Endothelial cell of umbilical vein (primary cell): ENCODE measurements around the gene HELQ. TPM values are rescaled to one million over a fixed set of nuclear protein-coding genes. Genes with fewer than 3 reads are reported as not detected.
A peak's percentile ranks its signal among the peaks of the same experiment; 100 is the strongest.

ENCODE experiments used
- BruUV-seq: library from RNA; stranded (reverse); fragments of 400-500 nt; replicated peaks from 2 replicates; lab custom pipeline; 2021; lab: Mats Ljungman, UMichigan
- CTCF ChIA-PET: fragments of 300-600, 350-600 bp; sonication (Branson Sonifier 250); formaldehyde crosslinking; loops from one replicate; lab custom pipeline; 2021; ENCODE audit warnings: antibody characterized with exemption, inconsistent platforms; lab: Charles Lee
- POLR2A ChIA-PET: fragments of 300-600, 350-600 bp; sonication (Branson Sonifier 250); formaldehyde crosslinking; loops from one replicate; lab custom pipeline; 2021; ENCODE audit warnings: antibody characterized with exemption, inconsistent platforms; lab: Charles Lee
- DNase-seq: peaks from one replicate; pipeline ENCODE4 v3.0.0-alpha.2; 2011; ENCODE audit warnings: low read depth, low spot score
- FAIRE-seq: peaks from 2 replicates; lab custom pipeline; 2011; peaks lifted over from hg19 to GRCh38; lab: Jason Lieb, UNC
- H2AFZ ChIP-seq: 2 replicates; pipeline ENCODE4 v1.6.0; 2012; ENCODE audit warnings: low read depth, low read length, control low read depth, inconsistent platforms
- H3K27ac ChIP-seq: 2 replicates; pipeline ENCODE4 v1.5.1; 2011; ENCODE audit warnings: low read depth, mild to moderate bottlenecking, control low read depth, low read length, moderate library complexity; ENCODE audit not compliant: insufficient read depth
- H3K27me3 ChIP-seq, 2 experiments: 2 replicates each; pipeline versions ENCODE4 v1.6.0 to v1.6.1; 2011; ENCODE audit warnings: low read length in 2 of 2, mixed read lengths in 1 of 2; ENCODE audit not compliant: control insufficient read depth in 2 of 2, insufficient read depth in 2 of 2
- H3K36me3 ChIP-seq, 2 experiments: 2 replicates in 1 of 2; 3 replicates in 1 of 2; pipeline ENCODE4 v1.5.1; 2011; ENCODE audit warnings: low read length in 2 of 2, mild to moderate bottlenecking in 1 of 2, moderate library complexity in 1 of 2; ENCODE audit not compliant: control insufficient read depth in 2 of 2, insufficient read depth in 2 of 2; ENCODE audit errors: extremely low read depth in 1 of 2
- H3K4me1 ChIP-seq: 3 replicates; pipeline ENCODE4 v1.5.1; 2011; ENCODE audit warnings: mild to moderate bottlenecking, low read length; ENCODE audit not compliant: control insufficient read depth, insufficient read depth; ENCODE audit errors: extremely low read depth
- H3K4me2 ChIP-seq: 2 replicates; pipeline ENCODE4 v1.6.1; 2011; ENCODE audit warnings: low read length, control low read depth, mixed read lengths; ENCODE audit not compliant: insufficient read depth
- H3K4me3 ChIP-seq, 3 experiments: fragments of 200-600 bp in 1 of 3; sonication (generic), shearing (Covaris generic) in 1 of 3; replicated peaks in 1 of 3; 2 replicates each; pipeline ENCODE4 v1.5.1; 2011 to 2016; ENCODE audit warnings: control low read depth in 3 of 3, low read length in 3 of 3, mild to moderate bottlenecking in 2 of 3, inconsistent platforms in 1 of 3, low read depth in 1 of 3, moderate library complexity in 1 of 3; ENCODE audit not compliant: insufficient read depth in 1 of 3
- H3K79me2 ChIP-seq: 2 replicates; pipeline ENCODE4 v1.6.0; 2012; ENCODE audit warnings: low read length, inconsistent platforms; ENCODE audit not compliant: control insufficient read depth, insufficient read depth
- H3K9ac ChIP-seq: replicated peaks from 2 replicates; pipeline ENCODE3; 2011; ENCODE audit warnings: low read length, control low read depth; ENCODE audit not compliant: insufficient read depth; ENCODE audit errors: extremely low read depth
- H3K9me1 ChIP-seq: replicated peaks from 3 replicates; pipeline ENCODE4 v1.6.0; 2011; ENCODE audit warnings: mild to moderate bottlenecking, low read length; ENCODE audit not compliant: control insufficient read depth, insufficient read depth; ENCODE audit errors: extremely low read depth
- H3K9me3 ChIP-seq: replicated peaks from 2 replicates; pipeline ENCODE4 v1.5.1; 2012; ENCODE audit warnings: low read length, inconsistent platforms; ENCODE audit not compliant: control insufficient read depth, insufficient read depth
- H4K20me1 ChIP-seq: replicated peaks from 2 replicates; pipeline ENCODE3; 2011; ENCODE audit warnings: mild to moderate bottlenecking, low read length; ENCODE audit not compliant: control insufficient read depth, insufficient read depth; ENCODE audit errors: extremely low read depth
- MYC ChIP-seq: IDR thresholded peaks from one replicate; pipeline ENCODE4 v1.6.1; 2011; ENCODE audit warnings: mild to moderate bottlenecking, low read depth, low read length
- dilution Hi-C: fragments of 300-500 bp; cut with MboI; formaldehyde crosslinking; loops from one replicate; pipeline ENCODE4 v1.15.0; 2019; ENCODE audit warnings: low sequenced_read_pairs; ENCODE audit not compliant: extremely low pct_ligation_motif_present
- intact Hi-C: fragments of 100-400 bp; cut with micrococcal nuclease; formaldehyde crosslinking; loops from one replicate; pipeline ENCODE4 v1.10.0; 2022
- polyA plus RNA-seq, 4 experiments: library from polyadenylated mRNA; depleted of rRNA in 3 of 4; stranded (reverse) in 3 of 4; unstranded in 1 of 4; fragments of >200 nt; gene quantifications; 2 replicates each; pipeline versions ENCODE4 v1.2.1 to v1.2.3, GENCODE V29; 2011 to 2012; ENCODE audit warnings: missing spikeins in 1 of 4
- total RNA-seq: library from RNA; stranded (reverse); gene quantifications from 2 replicates; pipeline ENCODE4 v1.2.3, GENCODE V29; 2021
- TF ChIP-seq, protein P1 (sequence below), 2 donors: IDR thresholded peaks; 1 replicate in 1 of 2; 2 replicates in 1 of 2; pipeline ENCODE4 v1.5.1; 2011; ENCODE audit warnings: low read length in 2 of 2, mild to moderate bottlenecking in 2 of 2, moderate library complexity in 2 of 2, control low read depth in 1 of 2, inconsistent platforms in 1 of 2, low read depth in 1 of 2; ENCODE audit not compliant: insufficient read depth in 1 of 2; ENCODE audit errors: extremely low read depth in 1 of 2

The HELQ gene
- total and polyA plus RNA-seq, 2 donors (not counting 3 experiments of a cell fraction or from before 2014, with no cell fraction given): 8.7 to 11.1 TPM

DNA sequence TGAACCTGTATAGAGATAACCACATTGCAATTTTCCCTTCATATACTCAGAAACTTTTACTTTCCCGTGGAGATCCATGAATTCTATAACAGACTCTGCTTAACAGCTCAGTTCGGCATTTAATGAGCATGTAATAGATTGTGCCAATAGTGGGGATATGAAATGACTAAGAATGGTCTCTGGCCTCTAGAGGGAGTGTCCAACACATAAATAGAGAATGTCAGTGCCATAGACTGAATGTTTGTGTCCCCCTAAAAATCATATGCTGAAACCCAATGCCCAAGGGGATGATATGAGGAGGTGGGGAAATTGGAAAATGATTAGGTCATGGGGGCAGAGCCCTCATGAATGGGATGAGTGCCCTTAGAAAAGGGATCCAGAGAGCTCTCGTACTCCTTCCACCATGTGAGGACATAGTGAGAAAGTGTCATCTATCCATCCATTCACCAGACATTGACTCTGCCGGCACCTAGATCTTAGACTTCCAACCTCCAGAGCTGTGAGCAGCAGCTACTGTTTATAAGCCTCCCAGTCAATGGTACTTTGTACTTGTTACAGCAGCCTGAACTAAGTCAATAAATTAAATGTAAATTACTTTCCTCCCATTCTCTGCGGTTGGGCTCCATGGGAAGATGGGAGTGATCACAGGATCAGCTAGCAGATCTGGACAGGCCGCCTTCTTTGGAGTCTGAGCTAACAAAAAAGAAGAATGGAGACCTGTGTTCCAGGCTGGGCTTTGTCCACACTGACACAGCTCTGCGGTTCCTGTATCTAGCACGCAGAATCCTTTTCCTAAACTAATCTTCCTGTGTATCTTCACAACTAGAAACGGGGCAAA is 92.9 kb downstream of the HELQ start:
- no peak for TF ChIP-seq MYC
- TF ChIP-seq, protein P1, sequence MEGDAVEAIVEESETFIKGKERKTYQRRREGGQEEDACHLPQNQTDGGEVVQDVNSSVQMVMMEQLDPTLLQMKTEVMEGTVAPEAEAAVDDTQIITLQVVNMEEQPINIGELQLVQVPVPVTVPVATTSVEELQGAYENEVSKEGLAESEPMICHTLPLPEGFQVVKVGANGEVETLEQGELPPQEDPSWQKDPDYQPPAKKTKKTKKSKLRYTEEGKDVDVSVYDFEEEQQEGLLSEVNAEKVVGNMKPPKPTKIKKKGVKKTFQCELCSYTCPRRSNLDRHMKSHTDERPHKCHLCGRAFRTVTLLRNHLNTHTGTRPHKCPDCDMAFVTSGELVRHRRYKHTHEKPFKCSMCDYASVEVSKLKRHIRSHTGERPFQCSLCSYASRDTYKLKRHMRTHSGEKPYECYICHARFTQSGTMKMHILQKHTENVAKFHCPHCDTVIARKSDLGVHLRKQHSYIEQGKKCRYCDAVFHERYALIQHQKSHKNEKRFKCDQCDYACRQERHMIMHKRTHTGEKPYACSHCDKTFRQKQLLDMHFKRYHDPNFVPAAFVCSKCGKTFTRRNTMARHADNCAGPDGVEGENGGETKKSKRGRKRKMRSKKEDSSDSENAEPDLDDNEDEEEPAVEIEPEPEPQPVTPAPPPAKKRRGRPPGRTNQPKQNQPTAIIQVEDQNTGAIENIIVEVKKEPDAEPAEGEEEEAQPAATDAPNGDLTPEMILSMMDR (IDR thresholded peaks at IDR 0.05; ENCODE audit: extremely low read depth in 1 of 2, insufficient read depth in 1 of 2, low read depth in 1 of 2, low read length in 2 of 2): peak; percentile 35 to 44
- peak; percentile 61 for DNase-seq
- ChIA-PET CTCF (interaction anchor here (0.6 to 2.6 kb wide), 25 partner anchors 8 to 279 kb away, joined by 3 to 26 read pairs (median 5); partner anchors contain the start of genes COQ2, HELQ and MRPS18C), POLR2A (no interaction called here)
- no peak overlapping the region for H3K9ac ChIP-seq
- no TSS peak for BruUV-seq
- no peaks in the 10 kb centered on the region for H3K9me1 ChIP-seq
- FAIRE-seq: peak; percentile 33
- no peak overlapping the region for H2AFZ ChIP-seq
- peaks cover 13% of the 10 kb centered on the region for H3K4me1 ChIP-seq
- no peaks in the 10 kb centered on the region for H3K9me3 ChIP-seq
- no peaks in the 10 kb centered on the region for H3K79me2 ChIP-seq
- no peaks in the 10 kb centered on the region for H4K20me1 ChIP-seq
- H3K36me3 ChIP-seq: no peaks in the 10 kb centered on the region
- H3K27me3 ChIP-seq: no peaks in the 10 kb centered on the region
- no peak overlapping the region for H3K27ac ChIP-seq
- intact Hi-C loops: loop anchor here (1.0 kb wide), 2 partner anchors 93 to 277 kb away; partner anchors contain the start of gene HELQ
- dilution Hi-C loops: no loop called here
- H3K4me2 ChIP-seq: no peak overlapping the region
- no peak overlapping the region for H3K4me3 ChIP-seq
